Keratinocyte (primary cell): ENCODE data around the gene TPCN1. TPM values are rescaled to one million over a fixed set of nuclear protein-coding genes. Genes with fewer than 3 reads are reported as not detected.

Experiments used
- DNase-seq: peaks from one replicate; pipeline ENCODE4 v3.0.0-alpha.2; 2011; ENCODE audit warnings: low read depth, missing footprints, low spot score
- FAIRE-seq: peaks from 2 replicates; lab custom pipeline; 2011; peaks lifted over from hg19 to GRCh38; lab: Jason Lieb, UNC
- H2AFZ ChIP-seq: 2 replicates; pipeline ENCODE4 v1.6.0; 2012; ENCODE audit warnings: low read length, control low read depth, inconsistent platforms; ENCODE audit not compliant: control insufficient read depth
- H3K27ac ChIP-seq: 2 replicates; pipeline ENCODE4 v1.5.1; 2011; ENCODE audit warnings: low read length; ENCODE audit not compliant: control insufficient read depth, insufficient read depth
- H3K27me3 ChIP-seq: 3 replicates; pipeline ENCODE4 v1.6.0; 2011; ENCODE audit warnings: low read length; ENCODE audit not compliant: control insufficient read depth, insufficient read depth; ENCODE audit errors: extremely low read depth
- H3K36me3 ChIP-seq, 2 experiments: 2 replicates in 1 of 2; 3 replicates in 1 of 2; pipeline ENCODE4 v1.5.1; 2011; ENCODE audit warnings: low read length in 2 of 2, mild to moderate bottlenecking in 1 of 2; ENCODE audit not compliant: control insufficient read depth in 2 of 2, insufficient read depth in 2 of 2; ENCODE audit errors: extremely low read depth in 1 of 2
- H3K4me1 ChIP-seq: 3 replicates; pipeline ENCODE4 v1.5.1; 2011; ENCODE audit warnings: low read length; ENCODE audit not compliant: control insufficient read depth, insufficient read depth; ENCODE audit errors: extremely low read depth
- H3K4me2 ChIP-seq: 3 replicates; pipeline ENCODE4 v1.6.0; 2011; ENCODE audit warnings: low read depth, low read length; ENCODE audit not compliant: control insufficient read depth, insufficient read depth; ENCODE audit errors: extremely low read depth
- H3K4me3 ChIP-seq, 3 experiments: fragments of 200-600 bp in 1 of 3; sonication (generic) in 1 of 3; 2 replicates in 2 of 3; 3 replicates in 1 of 3; pipeline ENCODE4 v1.5.1; 2011 to 2016; ENCODE audit warnings: low read length in 3 of 3, mild to moderate bottlenecking in 3 of 3, control low read depth in 2 of 3, inconsistent platforms in 1 of 3, low read depth in 1 of 3, mixed read lengths in 1 of 3, mixed run types in 1 of 3, moderate library complexity in 1 of 3; ENCODE audit not compliant: control insufficient read depth in 2 of 3, insufficient read depth in 2 of 3; ENCODE audit errors: extremely low read depth in 1 of 3
- H3K79me2 ChIP-seq: 2 replicates; pipeline ENCODE4 v1.6.0; 2012; ENCODE audit warnings: low read length; ENCODE audit not compliant: control insufficient read depth, insufficient read depth
- H3K9ac ChIP-seq: 3 replicates; pipeline ENCODE4 v1.6.0; 2011; ENCODE audit warnings: low read length; ENCODE audit not compliant: control insufficient read depth, insufficient read depth; ENCODE audit errors: extremely low read depth
- H3K9me1 ChIP-seq: 3 replicates; pipeline ENCODE4 v1.6.0; 2011; ENCODE audit warnings: low read length; ENCODE audit not compliant: control insufficient read depth, insufficient read depth; ENCODE audit errors: extremely low read depth
- H3K9me3 ChIP-seq: 2 replicates; pipeline ENCODE4 v1.5.1; 2012; ENCODE audit warnings: low read depth, low read length; ENCODE audit not compliant: control insufficient read depth
- H4K20me1 ChIP-seq: 3 replicates; pipeline ENCODE4 v1.6.0; 2011; ENCODE audit warnings: low read length; ENCODE audit not compliant: control insufficient read depth, insufficient read depth; ENCODE audit errors: extremely low read depth
- EZH2 ChIP-seq: IDR thresholded peaks from one replicate; pipeline ENCODE4 v1.6.1; 2012; ENCODE audit warnings: inconsistent platforms, mild to moderate bottlenecking, low read length, moderate library complexity
- dilution Hi-C: fragments of 300-500 bp; cut with MboI; formaldehyde crosslinking; loops from one replicate; pipeline ENCODE4 v1.7.0; 2020; ENCODE audit warnings: low sequenced_read_pairs; ENCODE audit not compliant: extremely low pct_ligation_motif_present
- polyA plus RNA-seq, 5 experiments: library from polyadenylated mRNA; depleted of rRNA in 3 of 5; stranded (reverse) in 3 of 5; stranded (forward) in 1 of 5; unstranded in 1 of 5; fragments of >200 nt; gene quantifications; 1 replicate in 1 of 5; 2 replicates in 3 of 5; 3 replicates in 1 of 5; pipeline versions ENCODE4 v1.2.1 to v1.2.3, GENCODE V29; 2011 to 2012; ENCODE audit warnings: missing spikeins in 2 of 5, low read depth in 1 of 5, low replicate concordance in 1 of 5
- TF ChIP-seq, protein P1 (sequence below), 3 experiments: IDR thresholded peaks in 1 of 3; conservative IDR thresholded peaks in 1 of 3; optimal IDR thresholded peaks in 1 of 3; 2 replicates in 2 of 3; 3 replicates in 1 of 3; pipeline versions ENCODE3 to v1.5.1; 2011; ENCODE audit warnings: low read length in 3 of 3, mild to moderate bottlenecking in 3 of 3, moderate library complexity in 2 of 3, control low read depth in 1 of 3, inconsistent platforms in 1 of 3; ENCODE audit not compliant: insufficient read depth in 2 of 3; ENCODE audit errors: extremely low read depth in 1 of 3

The TPCN1 gene
- polyA plus RNA-seq, 1 donor (not counting 4 experiments of a cell fraction or from before 2014, with no cell fraction given) = 6.8 TPM

DNA sequence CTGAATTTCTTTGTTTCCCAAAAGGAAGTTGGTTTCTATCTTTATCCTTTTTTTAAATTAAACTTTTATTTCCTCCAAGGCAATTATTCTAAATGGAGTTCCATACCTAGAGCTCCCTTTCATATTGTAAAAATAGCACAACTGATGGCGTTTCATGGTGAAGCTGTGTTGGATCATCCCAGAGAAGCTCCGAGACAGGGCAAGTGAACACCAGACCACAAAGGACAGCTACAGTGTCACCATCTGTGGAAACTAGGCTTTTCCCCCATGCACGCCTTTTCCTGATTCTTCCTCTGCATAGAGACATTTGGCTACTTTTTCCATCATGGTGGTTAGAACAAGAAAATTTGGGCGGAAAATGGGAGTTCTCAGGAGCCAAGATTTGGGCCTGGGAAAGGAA, 12.7 kb downstream of the TPCN1 start:
- H3K36me3 ChIP-seq = peaks cover 12 to 19% of the 10 kb centered on the region in 2 experiments
- no peak for DNase-seq
- peaks cover 13% of the 10 kb centered on the region for H3K4me1 ChIP-seq
- H4K20me1 ChIP-seq = no peaks in the 10 kb centered on the region
- no peaks in the 10 kb centered on the region for H3K79me2 ChIP-seq
- H3K27ac ChIP-seq = no peak overlapping the region
- dilution Hi-C loops = no loop called here
- no peak overlapping the region for H3K4me2 ChIP-seq
- no peak overlapping the region for H3K4me3 ChIP-seq
- TF ChIP-seq EZH2 = no peak
- TF ChIP-seq, protein P1, sequence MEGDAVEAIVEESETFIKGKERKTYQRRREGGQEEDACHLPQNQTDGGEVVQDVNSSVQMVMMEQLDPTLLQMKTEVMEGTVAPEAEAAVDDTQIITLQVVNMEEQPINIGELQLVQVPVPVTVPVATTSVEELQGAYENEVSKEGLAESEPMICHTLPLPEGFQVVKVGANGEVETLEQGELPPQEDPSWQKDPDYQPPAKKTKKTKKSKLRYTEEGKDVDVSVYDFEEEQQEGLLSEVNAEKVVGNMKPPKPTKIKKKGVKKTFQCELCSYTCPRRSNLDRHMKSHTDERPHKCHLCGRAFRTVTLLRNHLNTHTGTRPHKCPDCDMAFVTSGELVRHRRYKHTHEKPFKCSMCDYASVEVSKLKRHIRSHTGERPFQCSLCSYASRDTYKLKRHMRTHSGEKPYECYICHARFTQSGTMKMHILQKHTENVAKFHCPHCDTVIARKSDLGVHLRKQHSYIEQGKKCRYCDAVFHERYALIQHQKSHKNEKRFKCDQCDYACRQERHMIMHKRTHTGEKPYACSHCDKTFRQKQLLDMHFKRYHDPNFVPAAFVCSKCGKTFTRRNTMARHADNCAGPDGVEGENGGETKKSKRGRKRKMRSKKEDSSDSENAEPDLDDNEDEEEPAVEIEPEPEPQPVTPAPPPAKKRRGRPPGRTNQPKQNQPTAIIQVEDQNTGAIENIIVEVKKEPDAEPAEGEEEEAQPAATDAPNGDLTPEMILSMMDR (optimal IDR thresholded peaks at IDR 0.05 in 1 of 3, IDR thresholded peaks at IDR 0.05 in 1 of 3, conservative IDR thresholded peaks at IDR 0.05 in 1 of 3; ENCODE audit: extremely low read depth in 1 of 3, insufficient read depth in 2 of 3, low read length in 3 of 3) = no peak
- H2AFZ ChIP-seq = no peak overlapping the region
- H3K27me3 ChIP-seq = no peaks in the 10 kb centered on the region
- FAIRE-seq = no peak
- H3K9me3 ChIP-seq = no peaks in the 10 kb centered on the region
- H3K9me1 ChIP-seq = no peaks in the 10 kb centered on the region
- H3K9ac ChIP-seq = no peak overlapping the region

DNA sequence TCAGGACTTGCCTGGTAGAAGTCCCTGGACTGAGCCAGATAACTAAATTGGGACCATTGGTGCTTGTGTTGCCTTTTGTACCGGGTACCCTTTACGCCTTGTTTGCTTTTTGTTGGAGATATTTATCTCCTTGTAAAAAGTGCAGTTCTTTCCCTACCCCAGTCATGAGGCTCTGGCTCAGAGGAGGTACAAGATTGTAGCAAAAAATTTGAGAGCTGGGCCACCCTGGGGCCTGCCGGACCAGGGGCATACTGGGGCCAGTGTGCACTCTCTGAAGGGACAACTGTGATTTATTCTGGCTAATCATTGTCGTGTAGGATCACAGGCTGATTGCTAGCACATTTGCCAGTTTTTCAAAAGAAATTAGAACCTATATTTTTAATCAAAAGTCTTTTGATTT, 13.2 kb downstream of the TPCN1 start:
- dilution Hi-C loops = no loop called here
- FAIRE-seq (no peak), DNase-seq (no peak)
- Histone ChIP-seq H3K9me3 (no peaks in the 10 kb centered on the region), H3K4me2 (no peak overlapping the region), H3K36me3 (peaks cover 12 to 19% of the 10 kb centered on the region in 2 experiments), H3K9me1 (no peaks in the 10 kb centered on the region), H3K27ac (no peak overlapping the region), H3K4me1 (peaks cover 17% of the 10 kb centered on the region), H2AFZ (no peak overlapping the region), H3K27me3 (no peaks in the 10 kb centered on the region), H3K79me2 (no peaks in the 10 kb centered on the region), H3K4me3 (no peak overlapping the region), H3K9ac (no peak overlapping the region), H4K20me1 (no peaks in the 10 kb centered on the region)
- no peak for TF ChIP-seq EZH2
- TF ChIP-seq, protein P1 (optimal IDR thresholded peaks at IDR 0.05 in 1 of 3, IDR thresholded peaks at IDR 0.05 in 1 of 3, conservative IDR thresholded peaks at IDR 0.05 in 1 of 3; ENCODE audit: extremely low read depth in 1 of 3, insufficient read depth in 2 of 3, low read length in 3 of 3) = no peak
